SK-N-SH treated with all-trans-retinoic acid at 6 μM for 48 hours (cell line): Measurements from ENCODE around the gene TCAP.

Experiments
- ATAC-seq: fragments of 200-7000 bp; cut with Tn5 transposase; 3 replicates; pipeline ENCODE4 v1.9.1; 2020; ENCODE audit warnings: mild to moderate bottlenecking, moderate library complexity
- ARNTL ChIP-seq: fragments of 450-650 bp; formaldehyde crosslinking; IDR thresholded peaks from 2 replicates; pipeline ENCODE4 v1.5.0; 2020; ENCODE audit warnings: low read depth, mild to moderate bottlenecking, moderate library complexity, borderline replicate concordance
- ESRRG ChIP-seq: fragments of 250-450 bp; sonication (Bioruptor Pico); IDR thresholded peaks from 2 replicates; pipeline ENCODE4 v1.6.1; 2021; ENCODE audit warnings: mild to moderate bottlenecking
- ISL1 ChIP-seq: fragments of 250-450 bp; sonication (Bioruptor Pico); IDR thresholded peaks from 2 replicates; pipeline ENCODE4 v2.1.2; 2022; ENCODE audit warnings: mild to moderate bottlenecking, moderate library complexity
- OSR1 ChIP-seq: fragments of 250-450 bp; sonication (Bioruptor Pico); IDR thresholded peaks from 2 replicates; pipeline ENCODE4 v1.8.0; 2022; ENCODE audit warnings: moderate library complexity, mild to moderate bottlenecking, inconsistent platforms
- RARB ChIP-seq: fragments of 250-450 bp; sonication (Bioruptor Pico); IDR thresholded peaks from 2 replicates; pipeline ENCODE4 v1.8.0; 2021; ENCODE audit warnings: mild to moderate bottlenecking, moderate library complexity
- SNAI2 ChIP-seq: fragments of 250-450 bp; sonication (Bioruptor Pico); IDR thresholded peaks from 2 replicates; pipeline ENCODE4 v1.5.0; 2020; ENCODE audit warnings: mild to moderate bottlenecking, moderate library complexity
- TCF4 ChIP-seq: fragments of 250-450 bp; sonication (Bioruptor Pico); IDR thresholded peaks from 2 replicates; pipeline ENCODE4 v1.8.0; 2021; ENCODE audit warnings: mild to moderate bottlenecking, moderate library complexity, borderline replicate concordance
- TOX ChIP-seq: fragments of 250-450 bp; sonication (Bioruptor Pico); IDR thresholded peaks from 2 replicates; pipeline ENCODE4 v1.8.0; 2021; ENCODE audit warnings: mild to moderate bottlenecking, moderate library complexity, borderline replicate concordance
- ZC3H10 ChIP-seq: fragments of 250-450 bp; sonication (Bioruptor Pico); IDR thresholded peaks from 2 replicates; pipeline ENCODE4 v1.5.1; 2021; ENCODE audit warnings: mild to moderate bottlenecking, moderate library complexity
- ZFP3 ChIP-seq: fragments of 250-450 bp; sonication (Bioruptor Pico); IDR thresholded peaks from 2 replicates; pipeline ENCODE4 v1.5.0; 2020; ENCODE audit warnings: mild to moderate bottlenecking, moderate library complexity
- ZFP30 ChIP-seq: fragments of 450-650 bp; formaldehyde crosslinking; IDR thresholded peaks from 2 replicates; pipeline ENCODE4 v1.5.0; 2022; ENCODE audit warnings: mild to moderate bottlenecking, moderate library complexity
- ZNF565 ChIP-seq: fragments of 450-650 bp; formaldehyde crosslinking; conservative IDR thresholded peaks from 2 replicates; pipeline ENCODE4 v1.5.0; 2020; ENCODE audit warnings: low read depth, mild to moderate bottlenecking, moderate library complexity
- ZNF70 ChIP-seq: fragments of 450-650 bp; formaldehyde crosslinking; IDR thresholded peaks from 2 replicates; pipeline ENCODE4 v1.5.0; 2020; ENCODE audit warnings: mild to moderate bottlenecking, moderate library complexity
- ZNF8 ChIP-seq: fragments of 450-650 bp; formaldehyde crosslinking; IDR thresholded peaks from 2 replicates; pipeline ENCODE4 v1.5.0; 2020; ENCODE audit warnings: mild to moderate bottlenecking, moderate library complexity
- TF ChIP-seq, protein P1 (sequence below): fragments of 250-450 bp; sonication (Bioruptor Pico); IDR thresholded peaks from 2 replicates; pipeline ENCODE4 v1.5.1; 2020; ENCODE audit warnings: low read depth, mild to moderate bottlenecking, moderate library complexity
- TF ChIP-seq, protein P2 (sequence below): fragments of 250-450 bp; sonication (Bioruptor Pico); IDR thresholded peaks from 2 replicates; pipeline ENCODE4 v1.8.0; 2021; ENCODE audit warnings: low read depth, mild to moderate bottlenecking, moderate library complexity, borderline replicate concordance
- TF ChIP-seq, protein P3 (sequence below): fragments of 250-450 bp; sonication (Bioruptor Pico); IDR thresholded peaks from 2 replicates; pipeline ENCODE4 v1.5.1; 2021; ENCODE audit warnings: mild to moderate bottlenecking, moderate library complexity
- TF ChIP-seq, protein P4 (sequence below): fragments of 250-450 bp; sonication (Bioruptor Pico); IDR thresholded peaks from 2 replicates; pipeline ENCODE4 v1.5.0; 2020; ENCODE audit warnings: mild to moderate bottlenecking, moderate library complexity
- TF ChIP-seq, protein P5 (sequence below): fragments of 250-450 bp; sonication (Bioruptor Pico); IDR thresholded peaks from 2 replicates; pipeline ENCODE4 v1.8.0; 2020; ENCODE audit warnings: mild to moderate bottlenecking, moderate library complexity, borderline replicate concordance

Gene TCAP

GRCh38 chr17:39688945-39689344 lies 23.8 kb downstream of the TCAP start:
- no peak for ATAC-seq
- no peak for TF ChIP-seq ZNF70 (CRISPR knock-in tag)
- no peak for TF ChIP-seq ESRRG (CRISPR knock-in tag)
- TF ChIP-seq TOX (CRISPR knock-in tag), result no peak
- TF ChIP-seq ZFP30 (CRISPR knock-in tag), result no peak
- no peak for TF ChIP-seq ZC3H10 (CRISPR knock-in tag)
- TF ChIP-seq, protein P1, sequence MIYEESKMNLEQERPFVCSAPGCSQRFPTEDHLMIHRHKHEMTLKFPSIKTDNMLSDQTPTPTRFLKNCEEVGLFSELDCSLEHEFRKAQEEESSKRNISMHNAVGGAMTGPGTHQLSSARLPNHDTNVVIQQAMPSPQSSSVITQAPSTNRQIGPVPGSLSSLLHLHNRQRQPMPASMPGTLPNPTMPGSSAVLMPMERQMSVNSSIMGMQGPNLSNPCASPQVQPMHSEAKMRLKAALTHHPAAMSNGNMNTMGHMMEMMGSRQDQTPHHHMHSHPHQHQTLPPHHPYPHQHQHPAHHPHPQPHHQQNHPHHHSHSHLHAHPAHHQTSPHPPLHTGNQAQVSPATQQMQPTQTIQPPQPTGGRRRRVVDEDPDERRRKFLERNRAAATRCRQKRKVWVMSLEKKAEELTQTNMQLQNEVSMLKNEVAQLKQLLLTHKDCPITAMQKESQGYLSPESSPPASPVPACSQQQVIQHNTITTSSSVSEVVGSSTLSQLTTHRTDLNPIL (CRISPR knock-in tag), result no peak
- TF ChIP-seq, protein P2, sequence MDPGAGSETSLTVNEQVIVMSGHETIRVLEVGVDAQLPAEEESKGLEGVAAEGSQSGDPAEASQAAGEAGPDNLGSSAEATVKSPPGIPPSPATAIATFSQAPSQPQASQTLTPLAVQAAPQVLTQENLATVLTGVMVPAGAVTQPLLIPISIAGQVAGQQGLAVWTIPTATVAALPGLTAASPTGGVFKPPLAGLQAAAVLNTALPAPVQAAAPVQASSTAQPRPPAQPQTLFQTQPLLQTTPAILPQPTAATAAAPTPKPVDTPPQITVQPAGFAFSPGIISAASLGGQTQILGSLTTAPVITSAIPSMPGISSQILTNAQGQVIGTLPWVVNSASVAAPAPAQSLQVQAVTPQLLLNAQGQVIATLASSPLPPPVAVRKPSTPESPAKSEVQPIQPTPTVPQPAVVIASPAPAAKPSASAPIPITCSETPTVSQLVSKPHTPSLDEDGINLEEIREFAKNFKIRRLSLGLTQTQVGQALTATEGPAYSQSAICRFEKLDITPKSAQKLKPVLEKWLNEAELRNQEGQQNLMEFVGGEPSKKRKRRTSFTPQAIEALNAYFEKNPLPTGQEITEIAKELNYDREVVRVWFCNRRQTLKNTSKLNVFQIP (CRISPR knock-in tag), result no peak
- TF ChIP-seq RARB (CRISPR knock-in tag), result no peak
- TF ChIP-seq ZNF565, result no peak
- no peak for TF ChIP-seq ISL1 (CRISPR knock-in tag)
- TF ChIP-seq, protein P3, sequence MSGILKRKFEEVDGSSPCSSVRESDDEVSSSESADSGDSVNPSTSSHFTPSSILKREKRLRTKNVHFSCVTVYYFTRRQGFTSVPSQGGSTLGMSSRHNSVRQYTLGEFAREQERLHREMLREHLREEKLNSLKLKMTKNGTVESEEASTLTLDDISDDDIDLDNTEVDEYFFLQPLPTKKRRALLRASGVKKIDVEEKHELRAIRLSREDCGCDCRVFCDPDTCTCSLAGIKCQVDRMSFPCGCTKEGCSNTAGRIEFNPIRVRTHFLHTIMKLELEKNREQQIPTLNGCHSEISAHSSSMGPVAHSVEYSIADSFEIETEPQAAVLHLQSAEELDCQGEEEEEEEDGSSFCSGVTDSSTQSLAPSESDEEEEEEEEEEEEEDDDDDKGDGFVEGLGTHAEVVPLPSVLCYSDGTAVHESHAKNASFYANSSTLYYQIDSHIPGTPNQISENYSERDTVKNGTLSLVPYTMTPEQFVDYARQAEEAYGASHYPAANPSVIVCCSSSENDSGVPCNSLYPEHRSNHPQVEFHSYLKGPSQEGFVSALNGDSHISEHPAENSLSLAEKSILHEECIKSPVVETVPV (CRISPR knock-in tag), result no peak
- TF ChIP-seq, protein P4, sequence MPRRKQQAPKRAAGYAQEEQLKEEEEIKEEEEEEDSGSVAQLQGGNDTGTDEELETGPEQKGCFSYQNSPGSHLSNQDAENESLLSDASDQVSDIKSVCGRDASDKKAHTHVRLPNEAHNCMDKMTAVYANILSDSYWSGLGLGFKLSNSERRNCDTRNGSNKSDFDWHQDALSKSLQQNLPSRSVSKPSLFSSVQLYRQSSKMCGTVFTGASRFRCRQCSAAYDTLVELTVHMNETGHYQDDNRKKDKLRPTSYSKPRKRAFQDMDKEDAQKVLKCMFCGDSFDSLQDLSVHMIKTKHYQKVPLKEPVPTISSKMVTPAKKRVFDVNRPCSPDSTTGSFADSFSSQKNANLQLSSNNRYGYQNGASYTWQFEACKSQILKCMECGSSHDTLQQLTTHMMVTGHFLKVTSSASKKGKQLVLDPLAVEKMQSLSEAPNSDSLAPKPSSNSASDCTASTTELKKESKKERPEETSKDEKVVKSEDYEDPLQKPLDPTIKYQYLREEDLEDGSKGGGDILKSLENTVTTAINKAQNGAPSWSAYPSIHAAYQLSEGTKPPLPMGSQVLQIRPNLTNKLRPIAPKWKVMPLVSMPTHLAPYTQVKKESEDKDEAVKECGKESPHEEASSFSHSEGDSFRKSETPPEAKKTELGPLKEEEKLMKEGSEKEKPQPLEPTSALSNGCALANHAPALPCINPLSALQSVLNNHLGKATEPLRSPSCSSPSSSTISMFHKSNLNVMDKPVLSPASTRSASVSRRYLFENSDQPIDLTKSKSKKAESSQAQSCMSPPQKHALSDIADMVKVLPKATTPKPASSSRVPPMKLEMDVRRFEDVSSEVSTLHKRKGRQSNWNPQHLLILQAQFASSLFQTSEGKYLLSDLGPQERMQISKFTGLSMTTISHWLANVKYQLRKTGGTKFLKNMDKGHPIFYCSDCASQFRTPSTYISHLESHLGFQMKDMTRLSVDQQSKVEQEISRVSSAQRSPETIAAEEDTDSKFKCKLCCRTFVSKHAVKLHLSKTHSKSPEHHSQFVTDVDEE (CRISPR knock-in tag), result no peak
- TF ChIP-seq TCF4 (CRISPR knock-in tag), result no peak
- no peak for TF ChIP-seq ARNTL (CRISPR knock-in tag)
- TF ChIP-seq, protein P5, sequence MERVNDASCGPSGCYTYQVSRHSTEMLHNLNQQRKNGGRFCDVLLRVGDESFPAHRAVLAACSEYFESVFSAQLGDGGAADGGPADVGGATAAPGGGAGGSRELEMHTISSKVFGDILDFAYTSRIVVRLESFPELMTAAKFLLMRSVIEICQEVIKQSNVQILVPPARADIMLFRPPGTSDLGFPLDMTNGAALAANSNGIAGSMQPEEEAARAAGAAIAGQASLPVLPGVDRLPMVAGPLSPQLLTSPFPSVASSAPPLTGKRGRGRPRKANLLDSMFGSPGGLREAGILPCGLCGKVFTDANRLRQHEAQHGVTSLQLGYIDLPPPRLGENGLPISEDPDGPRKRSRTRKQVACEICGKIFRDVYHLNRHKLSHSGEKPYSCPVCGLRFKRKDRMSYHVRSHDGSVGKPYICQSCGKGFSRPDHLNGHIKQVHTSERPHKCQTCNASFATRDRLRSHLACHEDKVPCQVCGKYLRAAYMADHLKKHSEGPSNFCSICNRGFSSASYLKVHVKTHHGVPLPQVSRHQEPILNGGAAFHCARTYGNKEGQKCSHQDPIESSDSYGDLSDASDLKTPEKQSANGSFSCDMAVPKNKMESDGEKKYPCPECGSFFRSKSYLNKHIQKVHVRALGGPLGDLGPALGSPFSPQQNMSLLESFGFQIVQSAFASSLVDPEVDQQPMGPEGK (CRISPR knock-in tag), result no peak
- TF ChIP-seq OSR1, result no peak
- TF ChIP-seq ZFP3 (CRISPR knock-in tag), result no peak

DNA sequence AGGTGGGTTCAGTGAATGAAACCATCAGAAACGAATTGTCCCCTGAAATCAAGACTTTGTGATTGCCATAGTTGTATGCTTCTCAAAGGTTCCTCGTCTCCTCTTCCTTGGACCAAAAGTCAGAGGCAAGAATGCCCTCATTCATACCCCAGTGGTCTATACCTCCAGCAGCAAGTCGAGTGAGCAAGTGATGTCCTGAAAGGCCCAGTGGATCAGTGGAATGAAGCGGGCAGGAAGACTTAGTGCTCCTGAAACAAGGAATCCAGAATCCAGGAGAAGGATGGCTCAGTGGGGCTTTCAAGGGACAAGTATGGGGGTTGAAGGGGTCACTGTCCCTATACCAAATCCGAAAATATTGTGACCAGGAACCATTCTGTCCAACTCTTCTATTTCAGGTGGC lies 29.4 kb downstream of the TCAP start:
- ATAC-seq, result no peak
- TF ChIP-seq ZC3H10 (CRISPR knock-in tag), result no peak
- no peak for TF ChIP-seq OSR1
- no peak for TF ChIP-seq ZNF8 (CRISPR knock-in tag)
- TF ChIP-seq, protein P5 (CRISPR knock-in tag), result no peak
- TF ChIP-seq ZNF70 (CRISPR knock-in tag), result no peak
- TF ChIP-seq ZFP30 (CRISPR knock-in tag), result no peak
- TF ChIP-seq, protein P3 (CRISPR knock-in tag), result no peak
- TF ChIP-seq SNAI2 (CRISPR knock-in tag), result no peak
- TF ChIP-seq ZFP3 (CRISPR knock-in tag), result no peak
- no peak for TF ChIP-seq TCF4 (CRISPR knock-in tag)
- no peak for TF ChIP-seq ARNTL (CRISPR knock-in tag)
- TF ChIP-seq RARB (CRISPR knock-in tag), result no peak
- TF ChIP-seq, protein P1 (CRISPR knock-in tag), result no peak
- TF ChIP-seq, all 23 proteins: peak for 0
